ENCODE results near the gene HFE.

DNA sequence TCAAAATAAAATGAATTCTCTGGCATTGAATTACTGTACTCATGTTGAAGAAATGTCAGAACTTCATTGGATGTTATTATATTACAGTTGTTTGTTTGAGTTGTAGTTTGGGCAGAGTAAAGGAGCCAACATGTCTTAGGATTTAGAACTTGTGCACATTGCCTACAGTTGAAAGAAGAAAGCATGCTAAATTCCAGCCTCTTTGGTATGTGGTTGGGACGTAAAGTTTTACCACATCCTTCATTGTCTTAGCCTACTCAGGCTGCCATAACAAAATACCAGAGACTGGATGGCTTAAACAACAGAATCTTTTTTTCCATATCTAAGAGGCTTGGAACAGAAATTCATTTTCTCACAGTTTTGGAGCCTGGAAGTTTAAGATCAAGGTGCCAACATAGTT, 42.4 kb downstream of the HFE start:
- TF ChIP-seq POLR2A (IDR thresholded peaks at IDR 0.05; ENCODE audit: low read depth, low read length) (no peak), POLR2AphosphoS5 (IDR thresholded peaks at IDR 0.05; ENCODE audit: low read depth, low read length) (no peak), TAF1 (IDR thresholded peaks at IDR 0.05; ENCODE audit: low read depth, low read length) (no peak), SPI1 (IDR thresholded peaks at IDR 0.05; ENCODE audit: low read depth, low read length) (no peak), POU2F2 (IDR thresholded peaks at IDR 0.05; ENCODE audit: low read depth, low read length) (no peak)

Data from GM12891 (cell line).